GM12878 (cell line): ENCODE data around the gene ZNF264. TPM values are rescaled to one million over a fixed set of nuclear protein-coding genes. Genes with fewer than 3 reads are reported as not detected.

Experiments
- ATAC-seq: fragments of 200-7000 bp; cut with Tn5 transposase; 3 replicates; pipeline ENCODE4 v1.9.1; 2020; ENCODE audit warnings: mild to moderate bottlenecking, moderate library complexity
- BruUV-seq: library from RNA; stranded (reverse); fragments of 400-500 nt; replicated peaks from 2 replicates; lab custom pipeline; 2021; lab: Mats Ljungman, UMichigan
- CTCF ChIA-PET: fragments of 300-600 bp; sonication (Branson Sonifier 250); formaldehyde crosslinking; extraction: SDS; loops from one replicate; lab custom pipeline; 2021; ENCODE audit warnings: inconsistent platforms; lab: Yijun Ruan, JAX
- POLR2A ChIA-PET: fragments of 350-600 bp; formaldehyde crosslinking; extraction: SDS; loops from one replicate; lab custom pipeline; 2021; ENCODE audit warnings: inconsistent platforms; lab: Charles Lee
- RAD21 ChIA-PET: fragments of 300-600 bp; sonication (Branson Sonifier 250); formaldehyde crosslinking; loops from one replicate; lab custom pipeline; 2023; ENCODE audit warnings: antibody characterized with exemption; ENCODE audit not compliant: unreplicated experiment; lab: Charles Lee
- SMC1A ChIA-PET: fragments of 300-600 bp; sonication (Branson Sonifier 250); formaldehyde crosslinking; loops from one replicate; lab custom pipeline; 2023; ENCODE audit not compliant: unreplicated experiment, uncharacterized antibody; lab: Charles Lee
- DNase-seq: peaks from one replicate; pipeline ENCODE4 v3.0.0-alpha.2; 2011; ENCODE audit warnings: low read depth, low spot score
- FAIRE-seq: peaks from 3 replicates; lab custom pipeline; 2011; peaks lifted over from hg19 to GRCh38; lab: Jason Lieb, UNC
- H2AFZ ChIP-seq: 2 replicates; pipeline ENCODE4 v1.6.0; 2011; ENCODE audit warnings: low read depth, low read length, control low read depth; ENCODE audit not compliant: control insufficient read depth
- H3K27ac ChIP-seq: 2 replicates; pipeline ENCODE4 v1.5.1; 2011; ENCODE audit warnings: control low read depth; ENCODE audit not compliant: control insufficient read depth, insufficient read depth
- H3K27me3 ChIP-seq, 2 experiments: replicated peaks in 1 of 2; 2 replicates each; pipeline versions ENCODE4 v1.6.0 to v1.6.1; 2011; ENCODE audit warnings: low read length in 1 of 2; ENCODE audit not compliant: control insufficient read depth in 2 of 2, insufficient read depth in 2 of 2
- H3K36me3 ChIP-seq, 2 experiments: 2 replicates each; pipeline ENCODE4 v1.5.1; 2011; ENCODE audit warnings: low read length in 1 of 2; ENCODE audit not compliant: control insufficient read depth in 2 of 2, insufficient read depth in 2 of 2
- H3K4me1 ChIP-seq: 2 replicates; pipeline ENCODE4 v1.6.1; 2011; ENCODE audit warnings: mild to moderate bottlenecking, low read length, moderate library complexity, mixed read lengths; ENCODE audit not compliant: control insufficient read depth, insufficient read depth
- H3K4me2 ChIP-seq: 2 replicates; pipeline ENCODE4 v1.6.0; 2011; ENCODE audit warnings: control low read depth; ENCODE audit not compliant: control insufficient read depth, insufficient read depth
- H3K4me3 ChIP-seq: fragments of 200-600 bp; sonication (generic); 2 replicates; pipeline ENCODE4 v1.5.1; 2016
- H3K79me2 ChIP-seq: 2 replicates; pipeline ENCODE4 v1.6.0; 2011; ENCODE audit warnings: low read length; ENCODE audit not compliant: control insufficient read depth, insufficient read depth
- H3K9ac ChIP-seq: 2 replicates; pipeline ENCODE4 v1.8.0; 2011; ENCODE audit warnings: low read length, control low read depth, mixed read lengths; ENCODE audit not compliant: control insufficient read depth, insufficient read depth
- H3K9me3 ChIP-seq: replicated peaks from 3 replicates; pipeline ENCODE4 v1.5.1; 2011; ENCODE audit warnings: mild to moderate bottlenecking, low read length; ENCODE audit not compliant: control insufficient read depth, insufficient read depth
- H4K20me1 ChIP-seq: 2 replicates; pipeline ENCODE4 v1.6.0; 2011; ENCODE audit not compliant: control insufficient read depth, insufficient read depth
- CREB1 ChIP-seq: IDR thresholded peaks from 2 replicates; pipeline ENCODE4 v1.6.1; 2012; ENCODE audit warnings: low read depth, mild to moderate bottlenecking, inconsistent platforms
- HCFC1 ChIP-seq: fragments of 150-350 bp; IDR thresholded peaks from 2 replicates; pipeline ENCODE4 v1.6.1; 2014; ENCODE audit warnings: low read length
- IKZF2 ChIP-seq, 2 experiments: fragments of 450-650 bp; IDR thresholded peaks; 2 replicates each; pipeline ENCODE4 v1.6.1; 2017; ENCODE audit warnings: mild to moderate bottlenecking in 2 of 2, moderate library complexity in 2 of 2
- PAX5 ChIP-seq: IDR thresholded peaks from 2 replicates; pipeline ENCODE4 v1.6.1; 2011; ENCODE audit warnings: low read depth, low read length, borderline replicate concordance
- RAD21 ChIP-seq: IDR thresholded peaks from 2 replicates; pipeline ENCODE4 v1.6.1; 2011; ENCODE audit warnings: mild to moderate bottlenecking, low read depth, low read length, moderate library complexity; ENCODE audit not compliant: insufficient read depth
- RUNX3 ChIP-seq: IDR thresholded peaks from 2 replicates; pipeline ENCODE4 v1.6.1; 2012; ENCODE audit warnings: low read length, inconsistent platforms
- SMAD1 ChIP-seq: fragments of 450-650 bp; IDR thresholded peaks from 2 replicates; pipeline ENCODE4 v1.6.1; 2018; ENCODE audit warnings: mild to moderate bottlenecking, low read depth; ENCODE audit not compliant: partially characterized antibody
- SP1 ChIP-seq: IDR thresholded peaks from one replicate; pipeline ENCODE4 v1.6.1; 2011; ENCODE audit warnings: low read depth, low read length
- ZBTB4 ChIP-seq: fragments of 450-650 bp; formaldehyde crosslinking; IDR thresholded peaks from 2 replicates; pipeline ENCODE4 v1.4.0; 2022; ENCODE audit warnings: mild to moderate bottlenecking, moderate library complexity
- ZNF207 ChIP-seq: fragments of 450-650 bp; IDR thresholded peaks from 2 replicates; pipeline ENCODE4 v1.6.1; 2014; ENCODE audit warnings: antibody characterized with exemption, mild to moderate bottlenecking, borderline replicate concordance
- WGBS: methylation state at CpG from one replicate; pipeline ENCODE4 v1.1.6; 2016; ENCODE audit warnings: low lambda C conversion rate; ENCODE audit not compliant: insufficient replicate concordance, insufficient coverage; ENCODE audit errors: missing lambda C conversion rate; 5-methylcytosine and 5-hydroxymethylcytosine counted together
- in situ Hi-C: fragments of 300-500 bp; cut with MboI; formaldehyde crosslinking; loops from 9 replicates; pipeline ENCODE4 v1.14.3; 2018; ENCODE audit warnings: mixed read lengths
- intact Hi-C: fragments of 100-400 bp; cut with micrococcal nuclease; formaldehyde crosslinking; loops from one replicate; pipeline ENCODE4 v1.14.2; 2022; ENCODE audit not compliant: unreplicated experiment
- polyA plus RNA-seq, 11 experiments: library from polyadenylated mRNA; depleted of rRNA in 4 of 11; unstranded in 6 of 11; stranded (reverse) in 5 of 11; fragments of >200 nt; fragmentation: Nextera tagmentation in 4 of 11; fragmentation: Illumina TruSeq in 1 of 11; extraction: Ambion mirVana in 4 of 11; extraction: Trizol in 1 of 11; gene quantifications; 1 replicate in 1 of 11; 2 replicates in 10 of 11; pipeline versions ENCODE4 v1.2.1 to v1.2.3, GENCODE V29; 2011 to 2016; ENCODE audit warnings: inconsistent platforms in 2 of 11, missing spikeins in 2 of 11, low read depth in 1 of 11
- total RNA-seq, 4 experiments: library from RNA; depleted of rRNA in 3 of 4; stranded (reverse); fragments of >200 nt in 3 of 4; fragmentation: Illumina TruSeq in 1 of 4; extraction: Trizol in 1 of 4; gene quantifications; 2 replicates each; pipeline versions ENCODE4 v1.2.1 to v1.2.3, GENCODE V29; 2013 to 2021
- TF ChIP-seq, protein P1 (sequence below): fragments of 450-650 bp; conservative IDR thresholded peaks from 2 replicates; pipeline ENCODE4 v1.6.1; 2017; ENCODE audit warnings: mild to moderate bottlenecking, moderate library complexity
- TF ChIP-seq, protein P2 (sequence below): fragments of 450-650 bp; IDR thresholded peaks from 2 replicates; pipeline ENCODE4 v1.6.1; 2016; ENCODE audit warnings: mild to moderate bottlenecking
- TF ChIP-seq, protein P3 (sequence below): IDR thresholded peaks from 2 replicates; pipeline ENCODE4 v1.6.1; 2011; ENCODE audit warnings: borderline replicate concordance, low read depth, mild to moderate bottlenecking, moderate library complexity, mixed read lengths, low read length; ENCODE audit not compliant: insufficient read depth; ENCODE audit errors: extremely low read length

The ZNF264 gene
- total and polyA plus RNA-seq, 10 of the 15 experiments (the other 5 are each of a cell fraction or from before 2014, with no cell fraction given), result 0.76 to 22.9 (median 9.4) TPM

DNA sequence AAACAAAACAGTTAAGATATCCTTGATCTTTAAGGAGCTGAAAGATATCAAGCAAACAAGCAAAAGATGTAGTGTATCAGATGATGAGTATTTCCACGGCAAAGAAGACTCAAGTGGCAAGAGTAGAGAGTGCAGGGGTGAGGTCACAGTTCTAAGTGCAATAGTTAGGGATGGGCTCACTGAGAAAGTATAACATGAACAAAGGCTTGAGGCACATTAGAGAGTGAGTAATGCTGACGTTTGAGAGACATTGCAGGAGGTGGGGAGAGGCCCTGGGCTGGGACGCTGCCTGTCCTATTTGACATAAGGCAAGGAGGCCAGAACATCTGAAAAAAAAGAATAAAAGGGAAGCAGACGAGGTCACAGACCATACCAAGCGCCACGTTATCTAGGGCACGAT, 25.5 kb upstream of the ZNF264 start (continued):
- TF ChIP-seq, protein P1, sequence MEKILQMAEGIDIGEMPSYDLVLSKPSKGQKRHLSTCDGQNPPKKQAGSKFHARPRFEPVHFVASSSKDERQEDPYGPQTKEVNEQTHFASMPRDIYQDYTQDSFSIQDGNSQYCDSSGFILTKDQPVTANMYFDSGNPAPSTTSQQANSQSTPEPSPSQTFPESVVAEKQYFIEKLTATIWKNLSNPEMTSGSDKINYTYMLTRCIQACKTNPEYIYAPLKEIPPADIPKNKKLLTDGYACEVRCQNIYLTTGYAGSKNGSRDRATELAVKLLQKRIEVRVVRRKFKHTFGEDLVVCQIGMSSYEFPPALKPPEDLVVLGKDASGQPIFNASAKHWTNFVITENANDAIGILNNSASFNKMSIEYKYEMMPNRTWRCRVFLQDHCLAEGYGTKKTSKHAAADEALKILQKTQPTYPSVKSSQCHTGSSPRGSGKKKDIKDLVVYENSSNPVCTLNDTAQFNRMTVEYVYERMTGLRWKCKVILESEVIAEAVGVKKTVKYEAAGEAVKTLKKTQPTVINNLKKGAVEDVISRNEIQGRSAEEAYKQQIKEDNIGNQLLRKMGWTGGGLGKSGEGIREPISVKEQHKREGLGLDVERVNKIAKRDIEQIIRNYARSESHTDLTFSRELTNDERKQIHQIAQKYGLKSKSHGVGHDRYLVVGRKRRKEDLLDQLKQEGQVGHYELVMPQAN, result no peak
- TF ChIP-seq IKZF2 (IDR thresholded peaks at IDR 0.05) (no peak), RAD21 (no peak), CREB1 (no peak)

DNA sequence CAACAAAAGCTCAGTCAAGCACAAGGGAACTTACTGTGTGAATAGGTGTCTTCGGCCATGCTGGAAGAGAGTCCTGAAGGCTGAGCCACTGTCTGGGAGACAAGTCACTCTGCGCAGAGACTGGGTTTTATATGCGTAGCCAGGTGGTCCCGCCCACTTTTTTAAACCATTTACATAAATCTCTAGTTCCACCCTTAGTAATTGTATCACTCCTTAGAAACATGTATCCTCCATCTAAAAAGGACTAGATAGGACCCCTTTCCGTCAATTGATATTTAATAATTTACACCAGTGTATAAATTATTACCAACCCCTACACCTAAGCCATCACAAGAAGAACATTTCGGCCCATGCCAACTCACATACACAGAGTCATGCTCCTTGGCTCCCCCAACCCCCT, 23.9 kb upstream of the ZNF264 start, which contains the start of gene DUXA:
DUXA (minus strand) TSS at position 101 of the 400 bp plus-strand sequence; CDS start at position 59, 42 bp downstream.
- POLR2A ChIA-PET, result no interaction called here
- no peak within 1 kb of the TSS for H3K4me3 ChIP-seq
- WGBS, result 69% methylated on average over 6 of the region's 6 CpGs
- H4K20me1 ChIP-seq, result no peaks in the 10 kb centered on the region
- BruUV-seq, result no TSS peak
- no peaks in the 10 kb centered on the region for H3K4me1 ChIP-seq
- intact Hi-C loops, result no loop called here
- SMC1A ChIA-PET, result interaction anchor here (0.7 kb wide), 1 partner anchor 222 kb away, joined by 3 read pairs; no protein-coding TSS in a partner anchor
- ATAC-seq, result no peak
- H3K9ac ChIP-seq, result no peak within 1 kb of the TSS
- H3K36me3 ChIP-seq, result no peaks in the 10 kb centered on the region
- in situ Hi-C loops, result no loop called here
- no peaks in the 10 kb centered on the region for H3K27me3 ChIP-seq
- DNase-seq, result no peak
- no peak within 1 kb of the TSS for H3K27ac ChIP-seq
- CTCF ChIA-PET, result no interaction called here
- H3K4me2 ChIP-seq, result no peak within 1 kb of the TSS
- no peak for FAIRE-seq
- RAD21 ChIA-PET, result no interaction called here
- no peaks in the 10 kb centered on the region; the same call in 2 of the 3 replicates for H3K9me3 ChIP-seq
- H2AFZ ChIP-seq, result no peak within 1 kb of the TSS
- H3K79me2 ChIP-seq, result no peaks in the 10 kb centered on the region
- TF ChIP-seq, protein P2, sequence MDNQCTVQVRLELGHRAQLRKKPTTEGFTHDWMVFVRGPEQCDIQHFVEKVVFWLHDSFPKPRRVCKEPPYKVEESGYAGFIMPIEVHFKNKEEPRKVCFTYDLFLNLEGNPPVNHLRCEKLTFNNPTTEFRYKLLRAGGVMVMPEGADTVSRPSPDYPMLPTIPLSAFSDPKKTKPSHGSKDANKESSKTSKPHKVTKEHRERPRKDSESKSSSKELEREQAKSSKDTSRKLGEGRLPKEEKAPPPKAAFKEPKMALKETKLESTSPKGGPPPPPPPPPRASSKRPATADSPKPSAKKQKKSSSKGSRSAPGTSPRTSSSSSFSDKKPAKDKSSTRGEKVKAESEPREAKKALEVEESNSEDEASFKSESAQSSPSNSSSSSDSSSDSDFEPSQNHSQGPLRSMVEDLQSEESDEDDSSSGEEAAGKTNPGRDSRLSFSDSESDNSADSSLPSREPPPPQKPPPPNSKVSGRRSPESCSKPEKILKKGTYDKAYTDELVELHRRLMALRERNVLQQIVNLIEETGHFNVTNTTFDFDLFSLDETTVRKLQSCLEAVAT, result no peak
- TF ChIP-seq, protein P3, sequence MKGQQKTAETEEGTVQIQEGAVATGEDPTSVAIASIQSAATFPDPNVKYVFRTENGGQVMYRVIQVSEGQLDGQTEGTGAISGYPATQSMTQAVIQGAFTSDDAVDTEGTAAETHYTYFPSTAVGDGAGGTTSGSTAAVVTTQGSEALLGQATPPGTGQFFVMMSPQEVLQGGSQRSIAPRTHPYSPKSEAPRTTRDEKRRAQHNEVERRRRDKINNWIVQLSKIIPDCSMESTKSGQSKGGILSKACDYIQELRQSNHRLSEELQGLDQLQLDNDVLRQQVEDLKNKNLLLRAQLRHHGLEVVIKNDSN, result no peak
- TF ChIP-seq SP1 (no peak), SMAD1 (no peak), ZBTB4 (no peak), HCFC1 (no peak), PAX5 (no peak), RUNX3 (no peak), ZNF207 (no peak)
